Keratinocyte (primary cell): ENCODE data around the gene CARD11. TPM values are rescaled to one million over a fixed set of nuclear protein-coding genes. Genes with fewer than 3 reads are reported as not detected.

Experiments
- DNase-seq: peaks from one replicate; pipeline ENCODE4 v3.0.0-alpha.2; 2011; ENCODE audit warnings: low read depth, missing footprints, low spot score
- FAIRE-seq: peaks from 2 replicates; lab custom pipeline; 2011; peaks lifted over from hg19 to GRCh38; lab: Jason Lieb, UNC
- H2AFZ ChIP-seq: 2 replicates; pipeline ENCODE4 v1.6.0; 2012; ENCODE audit warnings: low read length, control low read depth, inconsistent platforms; ENCODE audit not compliant: control insufficient read depth
- H3K27ac ChIP-seq: 2 replicates; pipeline ENCODE4 v1.5.1; 2011; ENCODE audit warnings: low read length; ENCODE audit not compliant: control insufficient read depth, insufficient read depth
- H3K27me3 ChIP-seq: 3 replicates; pipeline ENCODE4 v1.6.0; 2011; ENCODE audit warnings: low read length; ENCODE audit not compliant: control insufficient read depth, insufficient read depth; ENCODE audit errors: extremely low read depth
- H3K36me3 ChIP-seq, 2 experiments: 2 replicates in 1 of 2; 3 replicates in 1 of 2; pipeline ENCODE4 v1.5.1; 2011; ENCODE audit warnings: low read length in 2 of 2, mild to moderate bottlenecking in 1 of 2; ENCODE audit not compliant: control insufficient read depth in 2 of 2, insufficient read depth in 2 of 2; ENCODE audit errors: extremely low read depth in 1 of 2
- H3K4me1 ChIP-seq: 3 replicates; pipeline ENCODE4 v1.5.1; 2011; ENCODE audit warnings: low read length; ENCODE audit not compliant: control insufficient read depth, insufficient read depth; ENCODE audit errors: extremely low read depth
- H3K4me2 ChIP-seq: 3 replicates; pipeline ENCODE4 v1.6.0; 2011; ENCODE audit warnings: low read depth, low read length; ENCODE audit not compliant: control insufficient read depth, insufficient read depth; ENCODE audit errors: extremely low read depth
- H3K4me3 ChIP-seq, 3 experiments: fragments of 200-600 bp in 1 of 3; sonication (generic) in 1 of 3; 2 replicates in 2 of 3; 3 replicates in 1 of 3; pipeline ENCODE4 v1.5.1; 2011 to 2016; ENCODE audit warnings: low read length in 3 of 3, mild to moderate bottlenecking in 3 of 3, control low read depth in 2 of 3, inconsistent platforms in 1 of 3, low read depth in 1 of 3, mixed read lengths in 1 of 3, mixed run types in 1 of 3, moderate library complexity in 1 of 3; ENCODE audit not compliant: control insufficient read depth in 2 of 3, insufficient read depth in 2 of 3; ENCODE audit errors: extremely low read depth in 1 of 3
- H3K79me2 ChIP-seq: 2 replicates; pipeline ENCODE4 v1.6.0; 2012; ENCODE audit warnings: low read length; ENCODE audit not compliant: control insufficient read depth, insufficient read depth
- H3K9ac ChIP-seq: 3 replicates; pipeline ENCODE4 v1.6.0; 2011; ENCODE audit warnings: low read length; ENCODE audit not compliant: control insufficient read depth, insufficient read depth; ENCODE audit errors: extremely low read depth
- H3K9me1 ChIP-seq: 3 replicates; pipeline ENCODE4 v1.6.0; 2011; ENCODE audit warnings: low read length; ENCODE audit not compliant: control insufficient read depth, insufficient read depth; ENCODE audit errors: extremely low read depth
- H3K9me3 ChIP-seq: 2 replicates; pipeline ENCODE4 v1.5.1; 2012; ENCODE audit warnings: low read depth, low read length; ENCODE audit not compliant: control insufficient read depth
- H4K20me1 ChIP-seq: 3 replicates; pipeline ENCODE4 v1.6.0; 2011; ENCODE audit warnings: low read length; ENCODE audit not compliant: control insufficient read depth, insufficient read depth; ENCODE audit errors: extremely low read depth
- EZH2 ChIP-seq: IDR thresholded peaks from one replicate; pipeline ENCODE4 v1.6.1; 2012; ENCODE audit warnings: inconsistent platforms, mild to moderate bottlenecking, low read length, moderate library complexity
- dilution Hi-C: fragments of 300-500 bp; cut with MboI; formaldehyde crosslinking; loops from one replicate; pipeline ENCODE4 v1.7.0; 2020; ENCODE audit warnings: low sequenced_read_pairs; ENCODE audit not compliant: extremely low pct_ligation_motif_present
- polyA plus RNA-seq, 5 experiments: library from polyadenylated mRNA; depleted of rRNA in 3 of 5; stranded (reverse) in 3 of 5; stranded (forward) in 1 of 5; unstranded in 1 of 5; fragments of >200 nt; gene quantifications; 1 replicate in 1 of 5; 2 replicates in 3 of 5; 3 replicates in 1 of 5; pipeline versions ENCODE4 v1.2.1 to v1.2.3, GENCODE V29; 2011 to 2012; ENCODE audit warnings: missing spikeins in 2 of 5, low read depth in 1 of 5, low replicate concordance in 1 of 5
- TF ChIP-seq, protein P1 (sequence below), 3 experiments: IDR thresholded peaks in 1 of 3; conservative IDR thresholded peaks in 1 of 3; optimal IDR thresholded peaks in 1 of 3; 2 replicates in 2 of 3; 3 replicates in 1 of 3; pipeline versions ENCODE3 to v1.5.1; 2011; ENCODE audit warnings: low read length in 3 of 3, mild to moderate bottlenecking in 3 of 3, moderate library complexity in 2 of 3, control low read depth in 1 of 3, inconsistent platforms in 1 of 3; ENCODE audit not compliant: insufficient read depth in 2 of 3; ENCODE audit errors: extremely low read depth in 1 of 3

The CARD11 gene
- polyA plus RNA-seq, 1 donor (not counting 4 experiments of a cell fraction or from before 2014, with no cell fraction given) = 4.3 TPM

DNA sequence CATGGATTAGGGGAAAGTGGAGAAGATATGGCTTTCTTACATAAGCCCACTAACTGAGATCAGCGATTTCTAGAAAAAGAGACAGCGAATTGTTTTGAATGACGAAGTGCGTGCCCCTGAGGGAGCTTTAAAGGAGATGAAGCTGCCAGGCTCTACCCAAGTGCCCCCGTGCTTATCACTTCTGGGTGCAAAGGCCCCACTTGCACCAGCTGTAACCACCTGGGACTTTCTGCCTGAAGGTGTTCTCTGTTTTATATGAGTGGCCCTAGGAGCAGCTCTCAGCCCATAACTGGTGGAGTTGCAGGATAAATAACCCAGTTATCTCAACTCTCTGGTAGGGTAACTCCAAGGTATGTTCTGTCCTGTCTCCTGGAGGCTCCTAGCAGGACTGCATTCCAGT, 20.4 kb upstream of the CARD11 start:
- no peak for FAIRE-seq
- no peaks in the 10 kb centered on the region for H3K4me1 ChIP-seq

DNA sequence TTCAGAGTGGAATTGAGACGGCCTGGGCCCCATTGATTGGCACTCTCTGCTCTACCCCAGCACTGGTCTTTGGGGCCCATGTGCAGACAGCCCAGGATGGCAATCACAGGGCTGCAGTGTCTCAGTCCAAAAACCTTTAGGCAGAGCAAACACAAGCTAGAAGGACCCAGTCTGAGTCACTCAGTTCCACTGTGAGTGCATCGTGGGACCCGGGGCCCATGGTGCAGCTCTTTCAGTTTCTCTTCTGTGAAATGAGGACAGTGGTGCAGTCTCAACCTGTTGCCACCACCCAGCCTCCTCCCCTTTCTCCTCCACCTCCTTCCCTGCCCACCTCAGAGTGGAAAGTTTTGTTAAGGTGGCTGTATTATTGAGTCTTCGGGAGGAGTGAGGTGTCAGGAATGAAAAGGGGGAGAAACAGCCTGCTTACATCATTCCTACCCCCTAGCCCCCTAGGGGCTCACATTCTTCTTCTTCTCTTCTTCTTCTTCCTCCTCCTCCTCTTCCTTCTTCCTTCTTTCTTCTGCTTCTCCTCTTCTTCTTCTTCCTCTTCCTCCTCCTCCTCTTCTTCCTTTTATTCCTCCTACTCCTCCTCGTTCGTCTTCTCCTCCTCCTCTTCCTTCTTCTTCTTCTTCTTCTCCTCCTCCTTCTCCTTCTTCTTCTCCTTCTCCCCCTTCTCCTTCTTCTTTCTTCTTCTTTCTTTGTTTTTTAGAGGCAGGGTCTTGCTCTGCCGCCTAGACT, 19.5 kb upstream of the CARD11 start:
- H4K20me1 ChIP-seq = no peaks in the 10 kb centered on the region
- FAIRE-seq (no peak), DNase-seq (no peak)
- H3K4me2 ChIP-seq = no peak overlapping the region
- dilution Hi-C loops = no loop called here
- no peaks in the 10 kb centered on the region for H3K4me1 ChIP-seq
- H3K27ac ChIP-seq = no peak overlapping the region
- no peak overlapping the region for H3K4me3 ChIP-seq
- no peaks in the 10 kb centered on the region for H3K79me2 ChIP-seq
- TF ChIP-seq, protein P1, sequence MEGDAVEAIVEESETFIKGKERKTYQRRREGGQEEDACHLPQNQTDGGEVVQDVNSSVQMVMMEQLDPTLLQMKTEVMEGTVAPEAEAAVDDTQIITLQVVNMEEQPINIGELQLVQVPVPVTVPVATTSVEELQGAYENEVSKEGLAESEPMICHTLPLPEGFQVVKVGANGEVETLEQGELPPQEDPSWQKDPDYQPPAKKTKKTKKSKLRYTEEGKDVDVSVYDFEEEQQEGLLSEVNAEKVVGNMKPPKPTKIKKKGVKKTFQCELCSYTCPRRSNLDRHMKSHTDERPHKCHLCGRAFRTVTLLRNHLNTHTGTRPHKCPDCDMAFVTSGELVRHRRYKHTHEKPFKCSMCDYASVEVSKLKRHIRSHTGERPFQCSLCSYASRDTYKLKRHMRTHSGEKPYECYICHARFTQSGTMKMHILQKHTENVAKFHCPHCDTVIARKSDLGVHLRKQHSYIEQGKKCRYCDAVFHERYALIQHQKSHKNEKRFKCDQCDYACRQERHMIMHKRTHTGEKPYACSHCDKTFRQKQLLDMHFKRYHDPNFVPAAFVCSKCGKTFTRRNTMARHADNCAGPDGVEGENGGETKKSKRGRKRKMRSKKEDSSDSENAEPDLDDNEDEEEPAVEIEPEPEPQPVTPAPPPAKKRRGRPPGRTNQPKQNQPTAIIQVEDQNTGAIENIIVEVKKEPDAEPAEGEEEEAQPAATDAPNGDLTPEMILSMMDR (optimal IDR thresholded peaks at IDR 0.05 in 1 of 3, IDR thresholded peaks at IDR 0.05 in 1 of 3, conservative IDR thresholded peaks at IDR 0.05 in 1 of 3; ENCODE audit: extremely low read depth in 1 of 3, insufficient read depth in 2 of 3, low read length in 3 of 3) = no peak
- TF ChIP-seq EZH2 = no peak
- H3K9me3 ChIP-seq = no peaks in the 10 kb centered on the region
- no peaks in the 10 kb centered on the region for H3K36me3 ChIP-seq
- no peaks in the 10 kb centered on the region for H3K27me3 ChIP-seq
- no peak overlapping the region for H3K9ac ChIP-seq
- no peaks in the 10 kb centered on the region for H3K9me1 ChIP-seq
- no peak overlapping the region for H2AFZ ChIP-seq

More for the DNA sequence above, 20.4 kb upstream of the CARD11 start:
- Histone ChIP-seq H3K9me1 (no peaks in the 10 kb centered on the region), H3K27me3 (no peaks in the 10 kb centered on the region), H3K79me2 (no peaks in the 10 kb centered on the region), H3K4me3 (no peak overlapping the region), H3K27ac (no peak overlapping the region), H4K20me1 (no peaks in the 10 kb centered on the region), H3K9ac (no peak overlapping the region), H3K9me3 (no peaks in the 10 kb centered on the region), H3K36me3 (no peaks in the 10 kb centered on the region), H3K4me2 (no peak overlapping the region), H2AFZ (no peak overlapping the region)
- no peak for TF ChIP-seq EZH2
- TF ChIP-seq, protein P1 (optimal IDR thresholded peaks at IDR 0.05 in 1 of 3, IDR thresholded peaks at IDR 0.05 in 1 of 3, conservative IDR thresholded peaks at IDR 0.05 in 1 of 3; ENCODE audit: extremely low read depth in 1 of 3, insufficient read depth in 2 of 3, low read length in 3 of 3) = no peak
- DNase-seq = no peak
- dilution Hi-C loops = no loop called here
